Upper lobe of left lung (tissue), 4 donors: Measurements from ENCODE around the gene PTH2.

Source experiments
- CTCF ChIP-seq, 6 experiments: fragments of 450-650 bp in 4 of 6; fragments of 200-600 bp in 2 of 6; sonication (generic) in 2 of 6; IDR thresholded peaks; one replicate each; pipeline ENCODE4 v1.5.1; 2016 to 2019; ENCODE audit warnings: antibody characterized with exemption in 6 of 6
- POLR2A ChIP-seq, 4 donors: fragments of 450-650 bp; IDR thresholded peaks; one replicate each; pipeline ENCODE4 v1.5.1; 2016 to 2017; ENCODE audit warnings: antibody characterized with exemption in 4 of 4, mild to moderate bottlenecking in 2 of 4
- POLR2AphosphoS5 ChIP-seq, 2 donors: sonication (generic); formaldehyde crosslinking; IDR thresholded peaks; one replicate each; pipeline ENCODE4 v1.5.1; 2017; ENCODE audit warnings: antibody characterized with exemption in 2 of 2

DNA sequence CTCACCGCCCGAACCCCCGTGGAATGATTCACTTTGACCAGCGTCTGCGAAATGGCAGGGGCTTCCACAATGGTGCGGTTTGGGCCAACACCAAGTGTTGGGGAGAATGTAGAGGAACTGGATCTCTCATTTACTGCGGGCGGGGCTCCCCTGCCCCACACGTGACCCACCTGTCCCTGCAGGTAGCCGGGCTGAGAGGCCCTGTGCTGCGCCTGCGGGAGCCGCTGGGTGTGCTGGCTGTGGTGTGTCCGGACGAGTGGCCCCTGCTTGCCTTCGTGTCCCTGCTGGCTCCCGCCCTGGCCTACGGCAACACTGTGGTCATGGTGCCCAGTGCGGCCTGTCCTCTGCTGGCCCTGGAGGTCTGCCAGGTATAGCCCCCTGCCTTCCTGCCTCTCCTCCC, 45.0 kb upstream of the PTH2 start:
- TF ChIP-seq POLR2AphosphoS5 (IDR thresholded peaks at IDR 0.05): no peak
- no peak for TF ChIP-seq CTCF (IDR thresholded peaks at IDR 0.05)
- TF ChIP-seq POLR2A (IDR thresholded peaks at IDR 0.05): no peak
